Sigmoid colon (tissue), 7 donors: ENCODE results near the gene IKBKE. TPM values are rescaled to one million over a fixed set of nuclear protein-coding genes. Genes with fewer than 3 reads are reported as not detected.
A peak's percentile ranks its signal among the peaks of the same experiment; 100 is the strongest.

Experiments used
- DNase-seq: peaks from one replicate; pipeline ENCODE4 v3.0.0-alpha.2; 2019
- H3K27ac ChIP-seq, 4 donors: fragments of 200-600 bp; sonication (generic); one replicate each; pipeline ENCODE4 v1.5.1; 2016 to 2019; ENCODE audit warnings: mild to moderate bottlenecking in 1 of 4
- H3K27me3 ChIP-seq, 3 donors: fragments of 200-600 bp; sonication (generic); one replicate each; pipeline ENCODE4 v1.5.1; 2019; ENCODE audit warnings: mild to moderate bottlenecking in 1 of 3
- H3K36me3 ChIP-seq, 4 donors: fragments of 200-600 bp; sonication (generic); one replicate each; pipeline ENCODE4 v1.5.1; 2016 to 2019
- H3K4me1 ChIP-seq, 4 donors: fragments of 200-600 bp; sonication (generic); one replicate each; pipeline ENCODE4 v1.5.1; 2017 to 2019
- H3K4me3 ChIP-seq, 4 donors: fragments of 200-600 bp; sonication (generic); one replicate each; pipeline ENCODE4 v1.5.1; 2017 to 2019; ENCODE audit warnings: mild to moderate bottlenecking in 2 of 4, moderate library complexity in 1 of 4
- H3K9me3 ChIP-seq, 4 donors: fragments of 200-600 bp in 3 of 4; sonication (generic) in 3 of 4; one replicate each; pipeline versions ENCODE4 v1.5.1 to v1.6.1; 2013 to 2019
- CTCF ChIP-seq, 4 experiments: fragments of 450-650 bp in 3 of 4; fragments of 200-600 bp in 1 of 4; IDR thresholded peaks; one replicate each; pipeline ENCODE4 v1.5.1; 2016 to 2019; ENCODE audit warnings: antibody characterized with exemption in 4 of 4, mild to moderate bottlenecking in 3 of 4, moderate library complexity in 2 of 4
- EP300 ChIP-seq, 4 donors: sonication (generic); formaldehyde crosslinking; IDR thresholded peaks; one replicate each; pipeline ENCODE4 v1.6.1; 2017; ENCODE audit warnings: antibody characterized with exemption in 4 of 4
- POLR2A ChIP-seq, 2 donors: fragments of 450-650 bp; IDR thresholded peaks; one replicate each; pipeline ENCODE4 v1.6.1; 2016; ENCODE audit warnings: antibody characterized with exemption in 2 of 2, mild to moderate bottlenecking in 2 of 2, moderate library complexity in 2 of 2
- POLR2AphosphoS5 ChIP-seq, 4 donors: sonication (generic); formaldehyde crosslinking; IDR thresholded peaks; one replicate each; pipeline ENCODE4 v1.6.1; 2017; ENCODE audit warnings: antibody characterized with exemption in 4 of 4
- WGBS, 2 donors: extraction: QIAGEN DNeasy Blood & Tissue Kit; methylation state at CpG; one replicate each; pipeline ENCODE4 v1.1.7; 2013; 5-methylcytosine and 5-hydroxymethylcytosine counted together
- intact Hi-C: fragments of 100-400 bp; cut with DNase I; formaldehyde crosslinking; loops from one replicate; pipeline ENCODE4 v1.15.1; 2023
- polyA plus RNA-seq, 3 donors: library from polyadenylated mRNA; stranded (reverse); fragments of 200-250 nt; gene quantifications; one replicate each; pipeline ENCODE4 v1.2.3, GENCODE V29; 2013
- total RNA-seq, 4 donors: library from RNA; depleted of rRNA; stranded (reverse); fragments of >200 nt; gene quantifications; one replicate each; pipeline ENCODE4 v1.1.0, GENCODE V29; 2016
- donor health status: healthy with polysubstance abuse.
- donor health status: Bipolar disorder and iron deficiency.
- donor health status: healthy.

Gene IKBKE
- total and polyA plus RNA-seq, 7 donors = 1.6 to 23.2 (median 3.2) TPM

- WGBS, 2 donors = 92 to 95% methylated on average over 2 of the region's 2 CpGs
- no peak for DNase-seq
- H3K36me3 ChIP-seq = peaks cover 6 to 72% (median 22%) of the 10 kb centered on the region in 4 donors
- no peaks in the 10 kb centered on the region for H3K9me3 ChIP-seq
- H3K4me1 ChIP-seq = no peaks in the 10 kb centered on the region
- H3K4me3 ChIP-seq = no peak overlapping the region
- intact Hi-C loops = no loop called here
- H3K27ac ChIP-seq = no peak overlapping the region
- no peak for TF ChIP-seq EP300 (IDR thresholded peaks at IDR 0.05)
- no peak for TF ChIP-seq POLR2AphosphoS5 (IDR thresholded peaks at IDR 0.05)
- no peak for TF ChIP-seq CTCF (IDR thresholded peaks at IDR 0.05)
- no peak for TF ChIP-seq POLR2A (IDR thresholded peaks at IDR 0.05)
- H3K27me3 ChIP-seq = no peaks in the 10 kb centered on the region
Observed at GRCh38 chr1:206439205-206439604, 31.1 kb upstream of the IKBKE start.

GRCh38 chr1:206441336-206441967 lies 28.8 kb upstream of the IKBKE start:
- no peaks in the 10 kb centered on the region for H3K27me3 ChIP-seq
- 95 to 97% methylated on average over 7 of the region's 7 CpGs for WGBS, 2 donors
- no peak for TF ChIP-seq EP300 (IDR thresholded peaks at IDR 0.05)
- TF ChIP-seq POLR2A (IDR thresholded peaks at IDR 0.05) = no peak
- TF ChIP-seq POLR2AphosphoS5 (IDR thresholded peaks at IDR 0.05) = no peak
- no peak for TF ChIP-seq CTCF (IDR thresholded peaks at IDR 0.05)
- DNase-seq = no peak
- peaks cover 6 to 73% (median 22%) of the 10 kb centered on the region in 4 donors for H3K36me3 ChIP-seq
- no peak overlapping the region for H3K27ac ChIP-seq
- H3K4me3 ChIP-seq = no peak overlapping the region
- intact Hi-C loops = loop anchor here (10.0 kb wide), 1 partner anchor 707 kb away; no protein-coding TSS in a partner anchor
- H3K9me3 ChIP-seq = no peaks in the 10 kb centered on the region
- H3K4me1 ChIP-seq = peaks cover 0 to 11% (median 9%) of the 10 kb centered on the region in 4 donors

- no peak for TF ChIP-seq EP300 (IDR thresholded peaks at IDR 0.05)
- TF ChIP-seq POLR2A (IDR thresholded peaks at IDR 0.05) = no peak
- no peak for TF ChIP-seq POLR2AphosphoS5 (IDR thresholded peaks at IDR 0.05)
- TF ChIP-seq CTCF (IDR thresholded peaks at IDR 0.05) = no peak
- Histone ChIP-seq H3K4me3 (no peak overlapping the region), H3K36me3 (peaks cover 6 to 73% (median 22%) of the 10 kb centered on the region in 4 donors), H3K27ac (no peak overlapping the region), H3K9me3 (no peaks in the 10 kb centered on the region), H3K4me1 (peaks cover 0 to 11% (median 9%) of the 10 kb centered on the region in 4 donors), H3K27me3 (no peaks in the 10 kb centered on the region)
- WGBS, 2 donors = 92 to 95% methylated on average over 4 of the region's 4 CpGs
- DNase-seq = no peak
- intact Hi-C loops = loop anchor here (10.0 kb wide), 1 partner anchor 707 kb away; no protein-coding TSS in a partner anchor
Observed at GRCh38 chr1:206442101-206442500, 28.2 kb upstream of the IKBKE start.

GRCh38 chr1:206445116-206445515 lies 25.2 kb upstream of the IKBKE start:
- Histone ChIP-seq H3K36me3 (peaks cover 8 to 71% (median 17%) of the 10 kb centered on the region in 4 donors), H3K27me3 (no peaks in the 10 kb centered on the region), H3K4me3 (no peak overlapping the region), H3K4me1 (peaks cover 0 to 11% (median 9%) of the 10 kb centered on the region in 4 donors), H3K9me3 (no peaks in the 10 kb centered on the region), H3K27ac (peak overlapping the region in 1 of 4 donors; percentile 35)
- no peak for TF ChIP-seq CTCF (IDR thresholded peaks at IDR 0.05)
- TF ChIP-seq POLR2AphosphoS5 (IDR thresholded peaks at IDR 0.05) = peak in 1 of 4 donors; percentile 32
- TF ChIP-seq EP300 (IDR thresholded peaks at IDR 0.05) = no peak
- TF ChIP-seq POLR2A (IDR thresholded peaks at IDR 0.05) = no peak
- no peak for DNase-seq
- WGBS, 2 donors = 15 to 58% methylated on average over 4 of the region's 4 CpGs
- intact Hi-C loops = loop anchor here (10.0 kb wide), 1 partner anchor 710 kb away; no protein-coding TSS in a partner anchor
